GM10266 (cell line): ENCODE measurements around the gene SMIM41.

Experiments
- DNase-seq: peaks from one replicate; pipeline ENCODE4 v3.0.0; 2012; ENCODE audit errors: extremely low spot score
- TF ChIP-seq, protein P1 (sequence below): IDR thresholded peaks from 2 replicates; pipeline ENCODE4 v1.5.1; 2012; ENCODE audit warnings: mild to moderate bottlenecking, low read depth; ENCODE audit not compliant: control insufficient read depth, insufficient read depth; ENCODE audit errors: missing control alignments

Gene SMIM41

DNA sequence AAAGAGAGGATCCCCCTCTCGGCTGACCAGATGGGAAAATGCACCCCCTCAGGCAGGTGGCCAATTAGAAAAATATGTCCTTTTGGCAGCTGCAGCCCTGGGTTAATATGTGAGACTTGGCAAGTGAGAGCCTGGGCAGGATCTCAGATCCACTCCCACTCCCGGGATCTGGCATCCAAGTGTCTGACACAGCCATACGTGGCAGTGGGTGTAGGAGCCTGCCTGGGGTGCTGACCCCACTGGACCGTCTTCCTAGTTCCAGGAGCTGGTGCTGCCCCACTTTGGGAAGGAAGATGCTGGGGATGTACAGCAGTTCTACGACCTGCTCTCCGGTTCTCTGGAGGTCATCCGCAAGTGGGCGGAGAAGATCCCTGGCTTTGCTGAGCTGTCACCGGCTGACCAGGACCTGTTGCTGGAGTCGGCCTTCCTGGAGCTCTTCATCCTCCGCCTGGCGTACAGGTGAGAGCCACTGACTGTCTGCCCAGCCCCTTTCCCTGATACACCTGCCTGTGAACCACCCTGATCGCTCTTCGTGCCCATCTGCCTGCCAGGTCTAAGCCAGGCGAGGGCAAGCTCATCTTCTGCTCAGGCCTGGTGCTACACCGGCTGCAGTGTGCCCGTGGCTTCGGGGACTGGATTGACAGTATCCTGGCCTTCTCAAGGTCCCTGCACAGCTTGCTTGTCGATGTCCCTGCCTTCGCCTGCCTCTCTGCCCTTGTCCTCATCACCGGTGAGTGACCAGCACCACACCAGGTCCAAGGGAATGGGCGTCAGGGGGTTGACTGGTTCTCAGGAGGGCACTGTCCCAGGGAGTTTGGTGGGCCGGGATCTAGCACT, 22.5 kb upstream of the SMIM41 start:
- TF ChIP-seq, protein P1, sequence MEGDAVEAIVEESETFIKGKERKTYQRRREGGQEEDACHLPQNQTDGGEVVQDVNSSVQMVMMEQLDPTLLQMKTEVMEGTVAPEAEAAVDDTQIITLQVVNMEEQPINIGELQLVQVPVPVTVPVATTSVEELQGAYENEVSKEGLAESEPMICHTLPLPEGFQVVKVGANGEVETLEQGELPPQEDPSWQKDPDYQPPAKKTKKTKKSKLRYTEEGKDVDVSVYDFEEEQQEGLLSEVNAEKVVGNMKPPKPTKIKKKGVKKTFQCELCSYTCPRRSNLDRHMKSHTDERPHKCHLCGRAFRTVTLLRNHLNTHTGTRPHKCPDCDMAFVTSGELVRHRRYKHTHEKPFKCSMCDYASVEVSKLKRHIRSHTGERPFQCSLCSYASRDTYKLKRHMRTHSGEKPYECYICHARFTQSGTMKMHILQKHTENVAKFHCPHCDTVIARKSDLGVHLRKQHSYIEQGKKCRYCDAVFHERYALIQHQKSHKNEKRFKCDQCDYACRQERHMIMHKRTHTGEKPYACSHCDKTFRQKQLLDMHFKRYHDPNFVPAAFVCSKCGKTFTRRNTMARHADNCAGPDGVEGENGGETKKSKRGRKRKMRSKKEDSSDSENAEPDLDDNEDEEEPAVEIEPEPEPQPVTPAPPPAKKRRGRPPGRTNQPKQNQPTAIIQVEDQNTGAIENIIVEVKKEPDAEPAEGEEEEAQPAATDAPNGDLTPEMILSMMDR, result no peak
- no peak for DNase-seq

DNA sequence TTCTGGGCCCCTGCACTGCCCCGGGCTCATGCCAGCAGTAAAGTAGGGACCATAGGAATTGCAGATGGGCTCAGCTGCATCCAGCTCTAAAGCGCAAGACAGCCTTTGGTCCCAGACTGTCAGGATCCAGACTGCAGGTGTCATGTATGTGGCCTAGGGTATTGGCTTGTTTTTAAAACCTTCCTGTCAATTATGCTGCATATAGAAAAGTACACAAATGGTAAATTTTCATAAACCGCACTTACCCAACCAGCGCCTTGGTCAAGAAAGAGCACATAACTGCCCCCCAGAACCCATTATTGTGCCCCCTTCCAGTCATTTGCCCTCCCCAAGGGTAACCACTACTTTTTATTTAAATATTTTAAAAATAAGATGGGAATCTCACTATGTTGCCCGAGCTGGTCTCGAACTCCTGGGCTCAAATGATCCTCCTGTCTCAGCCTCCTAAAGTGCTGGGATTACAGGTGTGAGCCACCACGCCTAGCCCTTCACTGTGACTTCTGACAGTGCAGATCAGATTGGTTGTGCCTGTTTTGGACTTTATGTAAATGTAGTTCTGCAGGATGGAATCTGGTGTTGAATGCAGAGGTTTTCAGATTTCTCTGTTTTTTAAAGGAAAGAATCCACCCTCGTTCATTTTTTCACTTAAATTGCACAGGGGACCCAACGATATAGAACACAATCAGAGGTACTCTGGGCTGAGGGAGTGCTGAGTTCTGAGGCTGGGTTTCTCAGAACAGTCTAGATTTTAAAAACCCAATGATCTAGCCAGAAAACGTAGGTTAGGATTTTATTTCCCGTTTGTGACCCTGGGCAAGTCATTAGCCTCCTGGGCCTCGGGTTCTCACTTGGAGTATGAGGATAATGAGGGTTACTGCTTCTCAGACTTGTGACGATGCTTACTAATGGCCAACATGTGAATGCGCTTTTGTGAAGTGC, 21.6 kb upstream of the SMIM41 start:
- TF ChIP-seq, protein P1, result no peak
- DNase-seq, result no peak

DNA sequence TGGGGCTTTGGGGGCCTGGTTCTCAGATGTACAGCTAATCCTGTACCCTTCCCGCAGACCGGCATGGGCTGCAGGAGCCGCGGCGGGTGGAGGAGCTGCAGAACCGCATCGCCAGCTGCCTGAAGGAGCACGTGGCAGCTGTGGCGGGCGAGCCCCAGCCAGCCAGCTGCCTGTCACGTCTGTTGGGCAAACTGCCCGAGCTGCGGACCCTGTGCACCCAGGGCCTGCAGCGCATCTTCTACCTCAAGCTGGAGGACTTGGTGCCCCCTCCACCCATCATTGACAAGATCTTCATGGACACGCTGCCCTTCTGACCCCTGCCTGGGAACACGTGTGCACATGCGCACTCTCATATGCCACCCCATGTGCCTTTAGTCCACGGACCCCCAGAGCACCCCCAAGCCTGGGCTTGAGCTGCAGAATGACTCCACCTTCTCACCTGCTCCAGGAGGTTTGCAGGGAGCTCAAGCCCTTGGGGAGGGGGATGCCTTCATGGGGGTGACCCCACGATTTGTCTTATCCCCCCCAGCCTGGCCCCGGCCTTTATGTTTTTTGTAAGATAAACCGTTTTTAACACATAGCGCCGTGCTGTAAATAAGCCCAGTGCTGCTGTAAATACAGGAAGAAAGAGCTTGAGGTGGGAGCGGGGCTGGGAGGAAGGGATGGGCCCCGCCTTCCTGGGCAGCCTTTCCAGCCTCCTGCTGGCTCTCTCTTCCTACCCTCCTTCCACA, 20.7 kb upstream of the SMIM41 start:
- no peak for DNase-seq

DNA sequence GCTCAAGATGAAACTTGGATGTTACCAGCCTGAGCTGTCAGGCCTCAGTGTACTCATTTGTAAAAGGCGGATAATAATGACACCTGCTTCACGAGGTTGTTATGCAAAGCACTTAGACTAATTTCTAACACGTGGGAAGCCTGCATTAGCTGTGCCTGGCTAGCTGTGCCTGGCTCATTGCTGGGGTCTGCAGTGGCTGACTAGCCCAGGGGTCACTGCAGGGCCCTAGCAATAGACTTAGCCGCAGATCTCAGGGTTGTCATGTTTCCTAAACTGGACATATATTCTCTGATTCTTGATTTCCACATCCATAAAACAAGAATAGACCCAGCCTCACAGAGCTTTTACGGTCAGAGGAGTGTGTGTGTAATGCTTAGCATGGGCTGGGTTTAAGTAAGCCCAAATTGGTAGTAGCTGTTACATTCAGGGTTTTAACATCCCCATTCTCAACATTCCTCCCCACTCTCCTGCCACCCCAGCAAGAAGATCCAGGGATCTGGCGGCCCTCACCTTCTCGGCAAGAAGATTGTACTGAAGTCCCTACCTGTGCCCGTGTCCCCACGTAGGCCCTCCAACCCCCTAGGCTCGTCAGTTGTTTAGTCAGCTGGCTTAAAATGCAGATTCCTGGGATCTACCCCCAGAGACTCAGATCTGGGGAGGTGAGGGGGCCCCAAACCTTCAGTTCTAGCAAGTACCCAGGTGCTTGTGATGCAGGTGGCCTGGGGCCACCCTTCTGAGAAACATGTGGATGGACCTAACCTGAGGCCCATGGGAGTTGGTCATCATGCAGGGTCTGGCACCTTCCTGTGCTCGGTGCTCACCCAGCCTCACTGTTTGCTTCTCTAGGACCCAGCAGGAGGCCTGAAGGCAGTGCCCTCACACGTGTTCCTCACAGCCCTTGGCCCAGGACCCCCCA, 19.7 kb upstream of the SMIM41 start:
- TF ChIP-seq, protein P1, result no peak
- no peak for DNase-seq

More for the DNA sequence above, 20.7 kb upstream of the SMIM41 start:
- TF ChIP-seq, protein P1, result no peak

DNA sequence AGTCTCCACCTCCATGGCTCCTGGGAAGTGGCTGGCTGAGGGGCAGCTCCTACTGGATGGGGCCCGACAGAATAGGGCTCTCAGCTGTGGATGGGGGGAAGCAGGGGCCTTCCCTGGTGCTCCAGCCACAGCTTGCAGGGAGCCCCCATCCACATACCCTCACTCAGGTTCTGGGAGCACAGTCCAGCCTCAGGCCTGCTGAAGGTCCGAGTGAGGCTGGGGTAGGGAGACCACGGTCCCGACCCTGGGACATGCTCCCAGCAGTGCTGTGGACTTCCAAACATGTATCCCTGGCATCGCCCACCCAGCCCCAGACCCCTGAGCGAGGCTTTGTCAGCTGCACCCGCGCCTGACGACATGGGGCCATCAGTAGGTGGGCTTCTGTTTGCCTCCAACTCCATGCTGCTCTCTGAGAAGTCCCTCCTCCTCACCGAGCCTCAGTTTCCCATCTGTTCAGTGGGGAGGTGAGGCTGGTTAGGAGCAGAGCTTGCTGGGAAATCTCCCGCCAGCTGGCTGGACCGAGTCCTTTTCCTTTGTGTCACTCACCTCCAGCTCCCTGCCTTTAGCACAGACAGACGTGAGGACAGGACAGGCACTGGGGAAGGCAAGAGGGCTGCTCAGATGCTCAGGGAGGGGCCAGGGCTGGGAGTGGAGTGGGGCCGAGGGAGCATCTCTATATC, 18.9 kb upstream of the SMIM41 start:
- no peak for DNase-seq

More for the DNA sequence above, 18.9 kb upstream of the SMIM41 start:
- TF ChIP-seq, protein P1, result no peak
